ENCODE measurements around the gene ATRNL1.

ATRNL1 gene

GRCh38 chr10:115857856-115858255 lies 764.7 kb downstream of the ATRNL1 start:
- DNase-seq = no peak

GRCh38 chr10:115860182-115861107 lies 767.3 kb downstream of the ATRNL1 start:
- peak; percentile 84 for DNase-seq

- DNase-seq = no peak
Measured at GRCh38 chr10:115861455-115861854, 768.3 kb downstream of the ATRNL1 start.

- no peak for DNase-seq
Measured at GRCh38 chr10:115861864-115862263, 768.7 kb downstream of the ATRNL1 start.

GRCh38 chr10:115866174-115866573 lies 773.0 kb downstream of the ATRNL1 start:
- no peak for DNase-seq

- DNase-seq = no peak
Measured at GRCh38 chr10:115866691-115867090, 773.5 kb downstream of the ATRNL1 start.

- DNase-seq = no peak
Measured at GRCh38 chr10:115867305-115867704, 774.1 kb downstream of the ATRNL1 start.

- DNase-seq = peak; percentile 6
Measured at GRCh38 chr10:115871855-115872254, 778.7 kb downstream of the ATRNL1 start.

GRCh38 chr10:115875172-115875571 lies 782.0 kb downstream of the ATRNL1 start:
- no peak for DNase-seq

GRCh38 chr10:115879372-115880089 lies 786.4 kb downstream of the ATRNL1 start:
- DNase-seq = no peak

- no peak for DNase-seq
Measured at GRCh38 chr10:115882021-115882420, 788.9 kb downstream of the ATRNL1 start.

GRCh38 chr10:115883372-115883771 lies 790.2 kb downstream of the ATRNL1 start:
- DNase-seq = no peak

- DNase-seq = no peak
Measured at GRCh38 chr10:115884331-115884730, 791.2 kb downstream of the ATRNL1 start.

- no peak for DNase-seq
Measured at GRCh38 chr10:115895166-115895565, 802.0 kb downstream of the ATRNL1 start.

- no peak for DNase-seq
Measured at GRCh38 chr10:115898242-115898641, 805.1 kb downstream of the ATRNL1 start.

- peak; percentile 2 for DNase-seq
Measured at GRCh38 chr10:115902596-115902995, 809.4 kb downstream of the ATRNL1 start.

- no peak for DNase-seq
Measured at GRCh38 chr10:115903207-115903606, 810.0 kb downstream of the ATRNL1 start.

- DNase-seq = no peak
Measured at GRCh38 chr10:115903845-115904244, 810.7 kb downstream of the ATRNL1 start.

GRCh38 chr10:115909037-115909436 lies 815.9 kb downstream of the ATRNL1 start:
- DNase-seq = no peak

GRCh38 chr10:115909962-115910731 lies 817.0 kb downstream of the ATRNL1 start:
- DNase-seq = no peak

- DNase-seq = no peak
Measured at GRCh38 chr10:115914475-115914874, 821.3 kb downstream of the ATRNL1 start.

GRCh38 chr10:115915429-115915828 lies 822.3 kb downstream of the ATRNL1 start:
- DNase-seq = no peak

- DNase-seq = no peak
Measured at GRCh38 chr10:115918812-115919211, 825.6 kb downstream of the ATRNL1 start.
